ENCODE measurements around the gene MYRF.

Gene MYRF

GRCh38 chr11:61828379-61828628 is 75.9 kb downstream of the MYRF start:
- no peak for DNase-seq

DNA sequence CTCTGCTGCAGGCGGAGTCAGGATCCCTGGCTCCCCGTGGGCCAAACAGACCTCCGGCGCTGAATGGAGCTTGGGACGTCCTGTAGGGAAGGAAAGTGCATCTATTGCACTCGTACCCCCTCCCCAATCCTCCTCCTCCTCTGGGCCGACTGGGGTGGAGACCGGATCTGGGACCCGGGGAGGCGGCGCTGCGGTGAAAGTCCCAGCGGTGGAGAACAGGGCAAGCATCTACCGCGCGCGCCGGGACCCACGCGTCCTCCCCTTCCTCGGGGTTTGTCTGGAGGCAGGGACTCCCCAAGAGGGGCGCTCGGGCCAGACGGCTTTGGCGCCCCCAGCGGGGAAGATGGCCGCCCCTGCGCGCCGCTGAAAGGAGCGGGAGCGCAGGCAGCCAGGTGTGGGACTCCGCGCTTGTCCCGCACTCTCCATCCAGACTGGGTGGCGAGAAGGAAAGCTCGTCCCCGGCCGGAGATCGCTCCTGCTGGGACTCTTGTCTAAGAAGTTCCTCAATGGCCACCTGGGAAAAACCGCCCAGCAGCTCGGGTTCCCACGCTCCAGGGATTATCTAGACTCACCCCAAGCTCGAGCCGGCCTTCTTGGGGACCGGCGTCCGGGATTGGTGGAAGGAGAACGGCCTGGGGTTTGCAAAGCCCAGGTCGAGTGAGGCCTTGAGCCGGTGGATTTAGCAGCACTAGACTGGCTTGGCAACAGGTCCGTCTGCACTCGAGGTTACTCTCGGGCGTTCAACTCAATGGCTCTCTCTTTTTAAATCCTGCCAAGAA is 76.4 kb downstream of the MYRF start:
- peak in 1 of 2 donors; percentile 25 for DNase-seq

DNA sequence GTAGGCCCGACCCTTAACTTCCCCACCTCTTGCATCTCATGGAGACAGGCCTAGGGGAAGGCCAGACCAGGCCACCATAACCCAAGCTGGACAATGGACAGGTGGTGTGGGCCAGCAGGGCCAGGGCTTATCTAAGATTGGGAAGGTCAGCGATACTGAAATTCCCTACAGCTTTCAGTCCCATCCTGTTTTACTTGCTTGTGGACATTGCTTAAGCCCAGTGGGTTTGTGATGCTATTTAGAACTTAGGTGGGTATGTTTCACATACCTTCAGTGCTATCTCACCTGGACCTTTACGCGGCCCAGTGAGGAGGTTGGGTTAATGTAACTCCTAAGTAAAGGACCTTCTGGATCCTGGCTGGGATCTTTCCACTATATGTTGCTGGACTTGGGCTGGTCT is 77.4 kb downstream of the MYRF start:
- DNase-seq, result no peak

- DNase-seq, result no peak
Observed at GRCh38 chr11:61830237-61831105, 78.0 kb downstream of the MYRF start.

GRCh38 chr11:61832207-61832606 is 79.8 kb downstream of the MYRF start:
- no peak for DNase-seq

- no peak for DNase-seq
Observed at GRCh38 chr11:61832754-61833153, 80.3 kb downstream of the MYRF start.

DNA sequence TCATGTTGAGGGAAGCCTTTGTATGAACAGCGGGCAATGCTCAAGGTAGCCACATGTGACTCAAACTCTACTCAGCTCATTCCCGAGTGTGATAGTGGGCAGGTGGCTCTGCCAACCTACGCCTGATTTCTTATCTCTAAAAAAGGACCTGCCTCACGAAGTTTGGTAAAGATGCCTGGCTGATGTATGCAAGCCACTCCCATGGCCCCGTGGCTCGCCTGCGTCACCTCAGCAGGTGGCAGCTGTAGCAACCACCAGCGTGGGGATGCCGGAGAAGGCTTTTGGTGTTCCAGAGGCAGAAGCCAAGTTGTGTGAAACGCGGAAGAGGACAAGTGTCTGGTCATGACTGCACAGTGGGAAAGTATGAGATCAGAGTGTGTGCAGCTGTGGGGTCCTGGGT is 81.0 kb downstream of the MYRF start:
- peak in 1 of 2 donors; percentile 17 for DNase-seq

DNA sequence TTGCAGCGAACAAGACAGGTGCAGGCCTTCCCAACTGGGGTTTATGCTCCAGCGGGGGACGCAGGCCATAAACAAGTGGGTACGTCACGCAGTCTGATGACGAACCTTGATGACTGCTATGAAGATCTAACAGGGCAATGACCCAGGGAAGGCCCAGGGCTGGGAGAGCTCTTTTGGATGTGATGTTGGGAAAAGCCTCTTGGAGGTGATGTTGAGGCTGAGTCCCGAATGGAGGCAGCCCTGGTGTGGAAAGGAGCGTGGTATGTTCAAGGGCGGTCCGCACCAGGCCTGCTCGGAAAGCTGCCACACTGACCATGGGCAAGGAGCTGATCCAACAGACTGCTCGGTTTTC is 81.5 kb downstream of the MYRF start:
- DNase-seq, result no peak

- peak; percentile 59 to 64 for DNase-seq
Observed at GRCh38 chr11:61834278-61835048, 82.0 kb downstream of the MYRF start.

- no peak for DNase-seq
Observed at GRCh38 chr11:61836193-61836592, 83.8 kb downstream of the MYRF start.

DNA sequence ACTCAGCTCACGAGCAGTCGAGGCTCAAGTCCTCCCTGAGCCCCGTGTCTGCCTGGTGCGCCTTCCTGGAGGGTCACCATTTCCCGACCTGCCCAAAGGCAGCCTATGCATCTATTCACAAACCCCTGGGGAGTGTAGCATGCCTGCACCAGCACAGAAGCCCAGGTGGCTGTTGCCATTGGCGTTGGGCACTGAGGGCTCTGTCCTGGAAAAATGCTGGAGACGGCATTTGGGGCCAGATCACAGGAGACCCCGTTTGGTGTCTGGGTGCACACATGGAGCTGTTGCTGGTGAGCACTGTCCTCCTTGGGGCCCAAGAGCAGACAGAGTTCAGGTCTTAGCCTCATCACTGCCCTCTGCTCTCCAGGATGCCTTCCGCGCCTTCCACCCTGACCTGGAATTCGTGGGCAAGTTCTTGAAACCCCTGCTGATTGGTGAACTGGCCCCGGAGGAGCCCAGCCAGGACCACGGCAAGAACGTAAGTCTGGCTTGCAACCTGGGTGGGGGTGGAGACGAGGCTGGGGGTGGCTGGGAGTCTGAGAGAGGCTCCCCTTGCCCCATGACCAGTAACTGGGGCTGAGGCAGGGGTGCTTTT is 85.1 kb downstream of the MYRF start:
- DNase-seq, result no peak

Data from CD4-positive, alpha-beta T cell treated with Interleukin-1 beta for 1 hour (primary cell).